GM18867 (cell line): ENCODE results near the gene DFFB.
"Not testable (repeated sequence)": the region's sequence is repeated elsewhere in the genome, so short reads cannot be mapped to it uniquely, and the experiment has no call there.

Source experiments
- ATAC-seq: cut with Tn5 transposase; IDR thresholded peaks from one replicate; pipeline ENCODE4 v1.9.1; 2021; ENCODE audit warnings: mild to moderate bottlenecking, moderate library complexity; ENCODE audit not compliant: unreplicated experiment

Gene DFFB

DNA sequence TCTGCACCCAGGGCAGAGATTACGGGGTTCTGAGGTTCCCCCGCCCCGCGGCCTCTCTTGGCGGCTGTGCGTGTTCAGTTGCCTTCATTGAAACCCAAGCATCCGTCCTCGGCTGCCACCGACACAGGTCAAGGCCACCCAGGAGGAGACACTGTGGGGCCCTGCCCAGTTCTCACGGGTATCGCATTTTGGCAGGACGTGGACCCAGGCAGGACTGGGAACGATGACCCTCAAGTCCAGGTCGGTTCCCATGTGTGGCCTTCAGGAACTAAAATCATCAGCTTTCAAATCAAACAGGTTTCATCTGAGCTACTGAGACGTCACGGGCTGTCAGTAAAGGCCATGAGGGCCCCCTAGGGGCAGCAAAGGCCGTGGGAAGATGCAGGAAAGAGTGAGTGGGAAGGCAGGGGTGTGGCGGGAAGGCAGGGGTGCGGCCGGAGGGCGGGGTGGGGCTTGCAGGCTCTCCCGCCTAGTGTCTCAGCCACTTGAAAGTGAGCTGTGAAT is 49.8 kb downstream of the DFFB start:
- ATAC-seq, result no peak

DNA sequence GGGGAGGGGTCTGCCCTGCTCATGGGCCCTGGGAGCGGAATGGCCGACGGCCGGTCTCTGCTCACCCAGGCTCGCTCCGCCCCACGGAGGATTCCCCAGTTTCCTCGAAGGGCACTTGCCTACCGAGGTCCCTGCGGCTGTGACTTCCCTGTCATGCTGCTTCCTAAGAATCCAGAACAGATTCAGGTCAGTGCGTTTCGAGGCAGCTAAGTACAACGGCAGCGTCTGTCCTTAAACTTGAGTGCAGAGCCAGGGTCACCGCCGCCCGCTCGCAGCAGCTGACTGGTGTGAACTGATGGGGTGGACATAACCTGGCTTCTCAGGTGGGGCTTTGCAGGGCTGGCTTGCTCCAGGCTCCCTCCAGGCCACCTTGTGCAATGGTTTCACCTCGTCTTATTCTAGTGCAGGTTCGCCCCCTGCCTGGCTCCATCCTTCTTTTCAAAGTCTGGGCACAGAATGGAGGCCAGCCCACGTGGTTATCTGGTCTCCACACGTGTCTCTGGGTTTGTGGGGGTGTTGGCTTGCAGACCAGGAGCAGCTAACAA is 50.4 kb downstream of the DFFB start:
- ATAC-seq, result no peak

DNA sequence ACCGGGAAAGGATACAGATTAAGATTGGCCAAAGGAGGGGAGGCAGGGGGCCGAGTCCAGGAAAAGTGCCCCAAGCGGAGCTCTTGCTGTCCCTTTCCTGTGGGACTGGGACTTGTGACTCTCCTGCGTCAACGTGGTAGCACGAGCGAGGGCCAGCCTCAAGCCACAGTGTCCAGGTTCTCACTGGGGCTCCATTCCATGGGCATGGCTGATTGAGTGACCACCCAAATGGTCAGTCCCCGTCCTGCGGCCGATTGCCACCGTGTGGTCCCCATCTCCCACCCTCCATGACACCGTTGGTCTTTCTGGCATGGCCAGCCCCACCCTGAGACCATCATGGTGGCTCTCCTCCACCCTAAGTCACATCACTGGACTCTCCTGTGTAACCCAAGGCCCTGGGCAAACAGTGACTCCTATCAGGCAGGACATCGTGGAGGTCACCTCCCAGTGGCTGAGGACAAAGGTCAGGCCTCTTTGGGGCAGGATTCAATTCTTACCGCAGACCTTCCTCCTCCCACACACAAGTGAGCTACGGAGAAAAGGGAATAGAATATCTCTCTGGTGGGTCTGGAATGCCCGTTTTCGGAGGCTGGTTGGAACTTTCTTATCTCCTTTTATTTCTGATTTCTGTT is 51.7 kb downstream of the DFFB start:
- ATAC-seq, result no peak

DNA sequence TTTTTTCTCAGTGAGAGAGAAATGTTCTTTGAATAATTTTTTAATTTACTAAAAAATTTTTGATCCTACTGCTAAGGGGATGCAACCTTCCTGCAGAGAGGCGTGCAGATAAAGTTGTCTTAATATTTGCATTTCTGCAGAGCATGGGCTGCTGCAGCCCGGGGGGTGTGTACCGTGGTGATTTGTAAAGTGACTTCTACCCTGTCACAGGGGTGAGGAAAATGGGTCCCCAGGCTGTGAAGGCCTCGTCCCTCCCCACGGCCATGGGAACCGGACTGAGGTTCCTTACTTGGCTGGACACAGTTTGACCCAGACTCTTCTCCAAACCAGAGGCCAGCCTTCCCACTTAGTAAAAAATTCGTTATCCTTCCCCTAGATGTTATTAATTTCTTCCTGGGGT is 52.3 kb downstream of the DFFB start:
- no peak for ATAC-seq

DNA sequence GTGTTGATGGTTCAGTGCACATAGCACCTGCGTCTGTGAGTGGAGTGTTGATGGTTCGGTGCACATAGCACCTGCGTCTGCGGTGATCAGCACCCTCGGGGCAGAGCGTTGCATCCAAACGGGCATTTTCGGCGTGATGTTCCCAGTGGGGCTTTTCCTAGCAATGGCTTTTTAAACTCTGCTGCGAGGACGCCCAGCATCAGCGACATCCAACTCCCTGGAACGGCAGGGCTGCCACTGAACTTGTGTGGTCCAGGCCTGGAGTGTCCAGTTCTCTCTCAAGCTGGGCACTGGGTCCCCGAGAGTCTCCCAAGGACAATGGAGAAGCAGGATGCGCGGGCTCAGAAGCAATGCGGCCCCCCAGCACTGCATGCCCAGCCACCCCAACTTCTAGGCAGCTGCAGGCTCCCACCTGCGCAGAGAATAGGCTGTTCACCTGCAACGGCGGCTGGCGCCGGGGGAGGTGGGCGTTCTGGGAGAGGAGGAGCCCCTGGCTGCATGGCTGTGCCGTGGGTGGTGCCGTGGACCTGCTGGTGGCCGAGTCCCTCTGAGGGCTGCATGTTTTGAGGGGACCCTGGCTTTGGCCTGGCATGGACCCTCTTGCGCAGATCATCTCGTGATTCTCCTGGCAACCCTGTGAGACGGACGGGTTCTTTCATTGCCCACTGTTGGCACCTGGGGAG is 52.9 kb downstream of the DFFB start:
- no peak for ATAC-seq

DNA sequence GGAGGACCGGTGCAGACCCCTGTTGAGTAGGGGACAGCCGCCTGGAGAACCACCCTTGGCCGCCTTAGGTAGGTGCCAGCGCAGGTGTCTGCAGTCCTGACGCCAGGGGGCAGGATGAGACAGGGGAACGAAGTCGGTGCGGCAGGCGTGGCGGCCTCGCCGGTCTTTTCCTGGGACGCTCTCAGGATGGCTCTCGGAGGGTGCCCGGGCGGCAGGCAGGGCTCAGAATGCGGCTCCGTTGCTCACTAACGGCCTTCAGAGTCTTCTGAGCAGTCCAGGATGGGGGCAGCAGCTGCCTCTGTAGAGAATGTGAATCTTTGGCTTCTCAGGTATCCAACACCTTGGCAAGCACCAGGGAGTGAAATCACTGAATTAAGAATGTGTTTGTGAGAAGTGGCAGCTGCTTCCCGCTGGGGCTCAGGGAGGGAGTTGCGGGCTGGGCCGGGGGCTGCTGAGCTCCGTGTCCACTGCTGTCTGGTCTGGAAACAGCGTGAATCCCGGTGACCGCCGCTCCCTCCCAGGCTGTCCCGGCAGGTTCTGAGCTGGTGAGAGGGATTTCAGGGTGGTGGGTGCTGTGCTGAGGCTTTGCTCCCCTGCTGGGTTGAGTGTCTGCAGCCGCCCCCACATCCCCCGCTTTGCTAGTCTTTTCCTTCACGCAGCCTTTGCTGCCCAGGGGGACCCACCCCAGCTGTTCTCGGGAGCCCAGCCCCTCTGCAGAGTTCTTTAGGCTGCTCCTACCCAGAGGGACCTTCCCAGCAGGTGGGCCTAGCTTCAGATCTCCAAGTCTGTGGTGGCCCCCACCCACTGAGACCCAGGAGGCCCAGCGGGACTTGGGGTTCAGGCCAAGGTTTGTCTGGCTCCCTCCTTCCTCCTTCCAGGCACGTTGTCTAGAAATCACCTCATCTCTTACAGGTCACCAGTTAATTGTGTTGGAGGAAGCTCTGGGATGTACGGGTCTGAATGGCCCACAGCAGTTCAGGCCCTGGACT is 53.9 kb downstream of the DFFB start:
- no peak for ATAC-seq

DNA sequence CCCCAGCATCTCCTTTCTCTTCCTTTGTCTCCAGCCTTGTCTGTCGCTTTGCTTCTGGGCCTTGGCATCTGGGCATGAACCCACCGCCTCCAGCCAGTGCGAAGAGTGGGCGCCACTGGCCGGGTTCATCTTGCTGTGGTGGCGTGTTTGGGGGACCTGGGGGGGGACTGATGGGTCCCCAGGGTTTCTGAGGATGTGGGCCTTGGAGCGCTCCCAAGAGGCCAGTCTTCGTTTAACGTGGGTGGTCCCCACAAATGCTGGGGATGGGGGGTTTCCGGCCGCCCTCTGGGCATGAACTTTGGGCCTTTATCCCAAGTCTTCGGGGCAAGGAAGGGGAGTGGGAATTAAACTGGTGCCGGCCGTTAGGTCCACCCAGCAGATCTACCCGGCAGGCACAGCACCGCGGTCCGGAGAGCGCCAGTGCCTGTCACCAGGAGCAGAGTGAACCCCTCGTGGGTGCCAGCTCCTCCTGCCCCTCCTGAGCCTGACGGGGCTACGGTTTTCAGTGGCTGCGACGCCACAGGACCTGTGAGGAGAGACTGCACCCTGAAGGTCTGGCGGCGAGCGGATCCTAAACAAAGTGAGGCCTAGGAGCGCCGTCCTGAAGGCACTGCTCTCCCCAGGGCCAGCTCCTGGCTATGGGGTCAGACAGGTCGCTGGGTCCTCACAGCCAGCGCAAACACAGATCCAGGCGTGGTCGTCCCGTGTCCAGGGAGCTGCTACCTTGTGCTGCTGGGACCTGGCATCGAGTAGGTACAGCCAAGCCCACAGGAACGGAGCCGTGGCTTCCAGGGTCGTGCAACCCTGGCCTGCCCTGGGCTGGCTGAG is 54.9 kb downstream of the DFFB start:
- no peak for ATAC-seq

DNA sequence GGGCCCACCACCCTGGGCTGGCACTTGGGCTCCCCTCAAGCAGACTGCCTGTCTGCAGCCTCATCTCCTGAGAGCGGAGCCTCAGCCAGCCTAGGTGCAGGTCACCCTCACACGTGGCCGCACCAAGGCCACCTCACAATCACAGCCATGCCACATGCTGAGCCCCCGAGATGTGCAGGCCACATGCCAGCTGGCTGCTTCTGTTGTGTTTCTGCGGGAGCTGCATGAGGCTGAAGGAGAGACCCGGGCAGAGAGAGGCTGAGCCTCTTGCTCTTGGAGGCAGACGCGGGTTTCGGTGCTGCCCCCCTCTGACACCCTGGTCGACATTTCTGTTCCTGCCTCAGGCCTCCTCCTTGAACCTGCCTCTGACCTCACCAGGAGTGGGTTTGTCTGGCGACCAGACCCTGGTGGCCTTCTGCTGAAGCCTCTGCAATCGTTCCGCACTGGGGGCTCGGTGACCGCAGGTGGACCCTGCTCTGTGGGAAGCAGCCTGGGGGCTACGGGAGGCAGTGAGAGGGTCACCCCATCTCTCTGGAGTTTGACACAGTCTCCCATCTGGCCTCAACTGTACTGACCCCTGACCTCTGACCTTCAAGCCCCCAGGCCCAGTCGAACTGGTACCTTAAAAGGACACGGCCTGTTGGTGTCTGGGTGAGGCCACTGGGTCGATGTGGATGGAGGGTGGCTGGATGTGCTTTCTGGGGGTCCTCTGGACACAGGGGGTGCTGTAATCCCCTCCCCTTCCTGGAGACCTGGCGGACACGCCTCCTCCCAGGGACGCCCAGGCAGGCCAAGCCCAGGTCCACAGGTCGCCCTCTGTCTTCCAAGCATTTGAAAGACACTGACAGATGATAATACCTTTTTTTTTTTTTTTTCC is 55.8 kb downstream of the DFFB start:
- ATAC-seq, result no peak

DNA sequence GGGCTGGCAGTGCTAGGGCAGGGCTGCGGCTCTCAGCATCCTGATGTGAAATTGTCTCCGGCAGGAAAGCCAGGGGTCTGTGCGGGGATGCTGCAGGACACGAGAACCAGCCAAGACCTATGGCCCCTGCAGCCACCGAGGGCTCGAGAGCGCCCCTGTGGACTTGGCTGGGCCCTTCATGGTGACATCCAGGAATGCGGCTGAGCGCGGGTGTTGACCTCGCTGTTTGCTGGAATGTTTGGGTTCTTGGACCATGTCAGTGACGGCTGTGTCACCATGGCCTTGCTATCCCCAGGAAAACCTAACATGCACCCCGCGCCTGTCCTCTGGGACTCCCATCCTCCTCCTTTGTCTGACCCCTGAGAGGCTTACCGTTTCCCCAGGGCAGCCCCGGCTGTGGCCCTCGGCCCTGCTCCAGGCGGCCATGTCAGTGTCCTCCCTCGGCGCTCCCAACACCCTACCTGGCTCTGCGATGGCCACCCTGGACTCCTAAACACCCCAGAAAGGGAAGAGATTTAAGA is 57.1 kb downstream of the DFFB start:
- no peak for ATAC-seq

DNA sequence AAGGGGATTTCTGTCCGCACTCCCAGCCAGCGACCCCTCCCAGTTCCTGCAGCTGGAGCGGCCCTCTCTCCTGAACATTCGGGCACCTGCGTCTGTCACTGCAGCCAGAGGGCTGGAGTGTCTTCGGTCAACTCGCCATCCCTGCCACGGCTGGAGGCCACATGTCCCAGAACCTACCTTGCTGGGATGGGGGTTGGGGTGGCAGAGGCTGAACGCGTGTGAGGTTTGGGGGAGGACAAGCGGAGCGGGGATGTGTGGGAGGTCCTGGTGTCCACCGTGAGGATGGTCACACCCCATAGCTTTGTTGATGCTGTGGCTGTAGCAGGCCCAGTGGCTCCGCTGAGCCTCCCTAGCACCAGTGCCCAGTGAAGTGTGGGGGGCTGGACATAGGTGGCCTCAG is 57.6 kb downstream of the DFFB start:
- ATAC-seq, result no peak

DNA sequence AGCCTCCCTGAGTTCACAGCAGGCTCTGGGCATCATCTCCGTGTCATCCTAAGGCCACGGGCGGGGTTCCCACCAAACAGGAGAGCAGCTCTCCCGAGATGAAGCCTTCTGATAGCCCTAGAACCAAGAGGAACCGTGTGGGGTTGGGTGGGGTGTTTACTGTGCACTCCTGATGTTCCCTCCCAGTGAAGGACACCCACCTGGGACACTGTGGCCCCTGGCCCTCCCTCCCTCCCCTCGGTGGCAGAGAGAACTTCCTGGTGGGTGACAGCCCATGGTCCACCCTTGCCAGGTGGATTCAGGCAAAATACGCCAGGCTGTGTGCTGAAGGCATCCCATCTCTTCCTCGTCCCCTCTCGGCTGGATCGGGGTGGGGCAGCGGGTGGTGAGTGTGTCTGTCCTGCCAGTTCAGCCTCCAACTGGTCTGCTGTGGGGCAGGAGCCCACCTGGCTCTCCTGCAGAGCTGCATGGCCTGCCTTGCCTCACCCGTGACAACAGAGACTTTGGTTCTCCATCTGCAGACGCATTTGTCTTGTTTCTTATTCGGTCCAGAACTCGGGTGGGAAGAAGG is 58.4 kb downstream of the DFFB start:
- no peak for ATAC-seq

DNA sequence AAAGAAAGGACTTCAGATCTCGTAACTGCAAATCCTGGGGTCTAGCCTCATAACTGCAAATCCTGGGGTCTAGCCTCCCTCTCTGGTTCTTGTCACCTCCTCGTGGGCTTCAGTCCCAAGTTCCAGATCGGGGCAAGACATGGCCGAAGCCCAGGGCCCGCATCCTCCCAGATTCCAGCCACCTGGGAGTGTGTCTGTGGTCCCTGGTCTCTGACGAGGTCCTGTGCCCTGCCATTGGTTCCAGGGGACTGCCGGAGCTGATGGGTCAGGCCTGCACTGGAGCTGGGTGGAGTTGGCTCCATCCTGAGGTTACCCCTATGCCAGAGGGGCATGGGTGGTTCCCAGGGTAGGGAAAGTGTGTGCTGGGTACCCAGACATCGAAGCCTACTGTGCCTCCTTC is 60.5 kb downstream of the DFFB start:
- ATAC-seq, result no peak

DNA sequence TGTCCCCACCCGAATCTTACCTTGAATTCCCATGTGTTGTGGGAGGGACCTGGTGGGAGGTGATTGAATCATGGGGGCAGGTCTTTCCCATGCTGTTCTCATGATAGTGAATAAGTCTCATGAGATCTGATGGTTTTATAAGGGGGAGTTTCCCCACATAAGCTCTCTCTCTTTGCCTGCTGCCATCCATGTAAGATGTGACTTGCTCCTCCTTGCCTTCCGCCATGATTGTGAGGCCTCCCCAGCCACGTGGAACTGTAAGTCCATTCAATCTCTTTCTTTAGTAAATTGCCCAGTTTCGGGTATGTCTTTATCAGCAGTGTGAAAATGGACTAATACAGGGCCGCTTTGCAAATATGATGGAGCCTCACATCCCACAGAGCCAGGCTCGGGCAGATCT is 61.1 kb downstream of the DFFB start:
- ATAC-seq, result not testable (repeated sequence)

DNA sequence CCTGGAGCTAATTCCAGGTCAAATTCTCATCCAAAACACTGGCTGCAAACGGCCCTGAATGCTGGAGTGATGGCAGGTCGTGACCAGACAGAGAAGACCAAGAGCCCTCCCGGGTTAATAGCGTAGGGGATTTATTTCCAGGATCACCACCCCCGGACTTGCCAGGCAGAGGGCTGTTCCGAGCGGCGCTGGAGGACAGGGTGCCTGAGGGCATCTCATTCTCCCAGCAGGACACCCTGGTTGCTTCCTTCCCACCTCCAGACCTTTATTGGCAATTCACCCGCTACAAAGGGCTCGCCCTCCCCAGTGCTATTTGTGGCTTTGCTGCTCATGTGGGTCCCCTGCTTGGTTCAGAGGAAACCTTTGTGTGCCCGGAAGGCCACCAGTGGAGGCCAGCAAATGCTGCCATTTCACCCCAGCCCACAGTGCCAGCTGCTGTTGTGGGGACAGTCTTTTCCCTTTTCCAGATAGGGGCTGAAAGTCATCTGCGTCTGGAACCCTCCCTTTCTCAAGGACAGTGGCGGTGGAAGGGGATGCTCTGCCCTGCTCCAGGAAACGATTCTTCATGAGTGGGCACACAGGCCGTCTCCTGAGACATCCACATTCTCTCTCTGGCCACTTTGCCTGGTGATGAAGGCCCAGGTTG is 61.8 kb downstream of the DFFB start:
- ATAC-seq, result no peak

DNA sequence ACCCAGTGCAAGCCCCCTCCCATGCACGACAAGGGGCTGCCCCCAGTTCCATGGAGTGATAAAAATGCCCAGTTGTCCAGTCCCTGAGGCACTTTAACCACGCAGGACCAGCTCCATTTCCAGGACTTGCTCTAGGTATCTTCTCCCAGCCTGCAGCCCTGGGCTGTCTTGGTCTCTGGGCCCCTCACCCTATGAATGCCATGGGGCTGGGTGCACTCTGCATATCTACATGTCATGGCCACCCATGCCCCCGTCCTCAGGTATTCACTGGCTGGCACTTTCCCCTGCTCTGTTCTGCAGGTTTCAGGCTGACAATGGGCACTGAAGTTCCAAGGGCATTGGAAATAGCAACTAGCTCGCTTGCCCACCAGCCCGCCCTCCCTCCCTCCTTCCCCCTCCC is 62.4 kb downstream of the DFFB start:
- no peak for ATAC-seq

DNA sequence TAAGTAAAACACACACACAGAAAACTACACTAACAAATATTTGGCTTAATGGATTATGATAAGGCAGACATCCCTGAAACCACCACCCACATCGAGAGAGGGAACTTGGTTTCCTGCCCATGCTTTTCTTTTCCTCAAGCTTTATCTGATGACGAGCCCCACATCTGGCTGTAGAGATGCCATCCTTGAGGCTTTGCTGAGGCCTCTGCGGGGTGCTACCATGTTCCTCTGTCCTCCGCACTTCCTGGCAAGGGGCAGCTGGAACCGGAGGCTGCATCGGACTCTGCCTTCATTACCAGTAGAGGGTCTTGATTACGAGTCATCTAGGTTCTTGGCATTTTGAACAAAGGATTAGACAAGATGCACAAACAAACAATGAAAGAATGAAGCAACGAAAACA is 64.5 kb downstream of the DFFB start:
- no peak for ATAC-seq

DNA sequence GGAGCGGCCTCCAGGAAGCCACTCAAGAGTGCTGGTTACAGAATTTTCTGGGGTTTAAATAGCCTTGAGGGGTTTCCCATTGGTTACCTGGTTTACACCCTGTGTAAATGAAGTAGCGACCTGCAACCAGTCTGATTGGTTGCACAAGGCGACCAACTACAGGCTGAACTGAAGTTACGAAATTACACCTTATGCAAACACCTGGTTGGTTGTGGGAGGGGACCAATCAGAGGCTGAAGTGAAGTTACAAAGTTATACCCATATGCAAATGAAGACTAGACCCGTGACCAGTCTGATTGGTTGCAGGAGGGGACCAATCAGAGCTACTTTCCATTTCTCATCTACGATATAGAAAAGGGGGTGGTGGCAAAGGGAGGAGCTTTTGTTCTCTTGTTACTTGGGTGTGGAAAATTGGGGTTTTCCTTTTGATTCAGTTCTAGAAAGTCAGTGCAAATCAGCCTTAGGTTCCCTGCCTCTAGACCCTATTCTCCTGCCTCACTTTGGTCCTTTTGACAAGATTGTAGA is 65.0 kb downstream of the DFFB start:
- ATAC-seq, result peak; percentile 47

DNA sequence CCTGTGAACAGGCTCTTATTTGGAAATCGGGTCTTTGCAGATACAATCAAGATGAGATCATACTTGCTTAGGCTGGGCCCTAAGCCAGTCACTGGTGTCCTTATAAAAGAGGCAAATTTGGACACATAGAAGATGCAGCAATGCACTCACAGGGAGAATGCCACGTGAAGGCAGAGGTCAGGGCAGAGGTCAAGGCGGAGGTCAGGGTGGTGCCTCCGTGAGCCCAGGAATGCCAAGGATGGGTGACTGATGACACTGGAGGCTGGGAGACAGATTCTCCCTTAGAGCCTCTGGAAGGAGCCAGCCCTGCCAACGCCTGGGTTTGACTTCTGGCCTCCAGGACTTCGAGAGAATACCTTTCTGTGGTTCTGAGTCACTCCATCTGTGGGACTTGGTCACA is 65.6 kb downstream of the DFFB start:
- no peak for ATAC-seq
